ENCODE results near the gene ACAN.

Gene ACAN

GRCh38 chr15:88803241-88803919 lies at the start of gene ACAN:
Gene ACAN, plus strand, starts transcription at chr15:88803436. Its CDS starts 32,771 bp downstream, at chr15:88836207.
- DNase-seq (ENCODE audit: low read depth in 2 of 2): no peak

- DNase-seq (ENCODE audit: low read depth in 2 of 2): no peak
Observed at GRCh38 chr15:88756521-88756920, 46.7 kb upstream of the ACAN start.

- no peak for DNase-seq (ENCODE audit: low read depth in 2 of 2)
Observed at GRCh38 chr15:88756921-88757320, 46.3 kb upstream of the ACAN start.

- DNase-seq (ENCODE audit: low read depth in 2 of 2): no peak
Observed at GRCh38 chr15:88759872-88760271, 43.4 kb upstream of the ACAN start.

- DNase-seq (ENCODE audit: low read depth in 2 of 2): no peak
Observed at GRCh38 chr15:88764448-88764847, 38.8 kb upstream of the ACAN start.

GRCh38 chr15:88765212-88765611 lies 38.0 kb upstream of the ACAN start:
- no peak for DNase-seq (ENCODE audit: low read depth in 2 of 2)

GRCh38 chr15:88769161-88769971 lies 33.9 kb upstream of the ACAN start:
- DNase-seq (ENCODE audit: low read depth in 2 of 2): no peak

- DNase-seq (ENCODE audit: low read depth in 2 of 2): no peak
Observed at GRCh38 chr15:88775776-88776175, 27.5 kb upstream of the ACAN start.

GRCh38 chr15:88776646-88777045 lies 26.6 kb upstream of the ACAN start:
- no peak for DNase-seq (ENCODE audit: low read depth in 2 of 2)

GRCh38 chr15:88779944-88780343 lies 23.3 kb upstream of the ACAN start:
- DNase-seq (ENCODE audit: low read depth in 2 of 2): no peak

GRCh38 chr15:88782465-88782864 lies 20.8 kb upstream of the ACAN start:
- no peak for DNase-seq (ENCODE audit: low read depth in 2 of 2)

- DNase-seq (ENCODE audit: low read depth in 2 of 2): no peak
Observed at GRCh38 chr15:88785217-88785616, 18.0 kb upstream of the ACAN start.

GRCh38 chr15:88788036-88788435 lies 15.2 kb upstream of the ACAN start:
- DNase-seq (ENCODE audit: low read depth in 2 of 2): no peak

- DNase-seq (ENCODE audit: low read depth in 2 of 2): no peak
Observed at GRCh38 chr15:88788816-88789215, 14.4 kb upstream of the ACAN start.

- no peak for DNase-seq (ENCODE audit: low read depth in 2 of 2)
Observed at GRCh38 chr15:88790486-88790885, 12.8 kb upstream of the ACAN start.

- DNase-seq (ENCODE audit: low read depth in 2 of 2): no peak
Observed at GRCh38 chr15:88791637-88792036, 11.6 kb upstream of the ACAN start.

- no peak for DNase-seq (ENCODE audit: low read depth in 2 of 2)
Observed at GRCh38 chr15:88792342-88793282, 10.6 kb upstream of the ACAN start.

- no peak for DNase-seq (ENCODE audit: low read depth in 2 of 2)
Observed at GRCh38 chr15:88794001-88794400, 9.2 kb upstream of the ACAN start.

- DNase-seq (ENCODE audit: low read depth in 2 of 2): no peak
Observed at GRCh38 chr15:88797663-88798339, 5.4 kb upstream of the ACAN start.

- DNase-seq (ENCODE audit: low read depth in 2 of 2): no peak
Observed at GRCh38 chr15:88799341-88799740, 3.9 kb upstream of the ACAN start.

- DNase-seq (ENCODE audit: low read depth in 2 of 2): no peak
Observed at GRCh38 chr15:88800026-88800425, 3.2 kb upstream of the ACAN start.

GRCh38 chr15:88800738-88801137 lies 2.5 kb upstream of the ACAN start:
- DNase-seq (ENCODE audit: low read depth in 2 of 2): no peak
